Keratinocyte (primary cell): ENCODE measurements around the gene TRIM13. TPM values are rescaled to one million over a fixed set of nuclear protein-coding genes. Genes with fewer than 3 reads are reported as not detected.

Experiments used
- DNase-seq: peaks from one replicate; pipeline ENCODE4 v3.0.0-alpha.2; 2011; ENCODE audit warnings: low read depth, missing footprints, low spot score
- FAIRE-seq: peaks from 2 replicates; lab custom pipeline; 2011; peaks lifted over from hg19 to GRCh38; lab: Jason Lieb, UNC
- H2AFZ ChIP-seq: 2 replicates; pipeline ENCODE4 v1.6.0; 2012; ENCODE audit warnings: low read length, control low read depth, inconsistent platforms; ENCODE audit not compliant: control insufficient read depth
- H3K27ac ChIP-seq: 2 replicates; pipeline ENCODE4 v1.5.1; 2011; ENCODE audit warnings: low read length; ENCODE audit not compliant: control insufficient read depth, insufficient read depth
- H3K27me3 ChIP-seq: 3 replicates; pipeline ENCODE4 v1.6.0; 2011; ENCODE audit warnings: low read length; ENCODE audit not compliant: control insufficient read depth, insufficient read depth; ENCODE audit errors: extremely low read depth
- H3K36me3 ChIP-seq, 2 experiments: 2 replicates in 1 of 2; 3 replicates in 1 of 2; pipeline ENCODE4 v1.5.1; 2011; ENCODE audit warnings: low read length in 2 of 2, mild to moderate bottlenecking in 1 of 2; ENCODE audit not compliant: control insufficient read depth in 2 of 2, insufficient read depth in 2 of 2; ENCODE audit errors: extremely low read depth in 1 of 2
- H3K4me1 ChIP-seq: 3 replicates; pipeline ENCODE4 v1.5.1; 2011; ENCODE audit warnings: low read length; ENCODE audit not compliant: control insufficient read depth, insufficient read depth; ENCODE audit errors: extremely low read depth
- H3K4me2 ChIP-seq: 3 replicates; pipeline ENCODE4 v1.6.0; 2011; ENCODE audit warnings: low read depth, low read length; ENCODE audit not compliant: control insufficient read depth, insufficient read depth; ENCODE audit errors: extremely low read depth
- H3K4me3 ChIP-seq, 3 experiments: fragments of 200-600 bp in 1 of 3; sonication (generic) in 1 of 3; 2 replicates in 2 of 3; 3 replicates in 1 of 3; pipeline ENCODE4 v1.5.1; 2011 to 2016; ENCODE audit warnings: low read length in 3 of 3, mild to moderate bottlenecking in 3 of 3, control low read depth in 2 of 3, inconsistent platforms in 1 of 3, low read depth in 1 of 3, mixed read lengths in 1 of 3, mixed run types in 1 of 3, moderate library complexity in 1 of 3; ENCODE audit not compliant: control insufficient read depth in 2 of 3, insufficient read depth in 2 of 3; ENCODE audit errors: extremely low read depth in 1 of 3
- H3K79me2 ChIP-seq: 2 replicates; pipeline ENCODE4 v1.6.0; 2012; ENCODE audit warnings: low read length; ENCODE audit not compliant: control insufficient read depth, insufficient read depth
- H3K9ac ChIP-seq: 3 replicates; pipeline ENCODE4 v1.6.0; 2011; ENCODE audit warnings: low read length; ENCODE audit not compliant: control insufficient read depth, insufficient read depth; ENCODE audit errors: extremely low read depth
- H3K9me1 ChIP-seq: 3 replicates; pipeline ENCODE4 v1.6.0; 2011; ENCODE audit warnings: low read length; ENCODE audit not compliant: control insufficient read depth, insufficient read depth; ENCODE audit errors: extremely low read depth
- H3K9me3 ChIP-seq: 2 replicates; pipeline ENCODE4 v1.5.1; 2012; ENCODE audit warnings: low read depth, low read length; ENCODE audit not compliant: control insufficient read depth
- H4K20me1 ChIP-seq: 3 replicates; pipeline ENCODE4 v1.6.0; 2011; ENCODE audit warnings: low read length; ENCODE audit not compliant: control insufficient read depth, insufficient read depth; ENCODE audit errors: extremely low read depth
- CTCF ChIP-seq, 3 experiments: IDR thresholded peaks in 1 of 3; conservative IDR thresholded peaks in 1 of 3; optimal IDR thresholded peaks in 1 of 3; 2 replicates in 2 of 3; 3 replicates in 1 of 3; pipeline versions ENCODE3 to v1.5.1; 2011; ENCODE audit warnings: low read length in 3 of 3, mild to moderate bottlenecking in 3 of 3, moderate library complexity in 2 of 3, control low read depth in 1 of 3, inconsistent platforms in 1 of 3; ENCODE audit not compliant: insufficient read depth in 2 of 3; ENCODE audit errors: extremely low read depth in 1 of 3
- EZH2 ChIP-seq: IDR thresholded peaks from one replicate; pipeline ENCODE4 v1.6.1; 2012; ENCODE audit warnings: inconsistent platforms, mild to moderate bottlenecking, low read length, moderate library complexity
- dilution Hi-C: fragments of 300-500 bp; cut with MboI; formaldehyde crosslinking; loops from one replicate; pipeline ENCODE4 v1.7.0; 2020; ENCODE audit warnings: low sequenced_read_pairs; ENCODE audit not compliant: extremely low pct_ligation_motif_present
- polyA plus RNA-seq, 5 experiments: library from polyadenylated mRNA; depleted of rRNA in 3 of 5; stranded (reverse) in 3 of 5; stranded (forward) in 1 of 5; unstranded in 1 of 5; fragments of >200 nt; gene quantifications; 1 replicate in 1 of 5; 2 replicates in 3 of 5; 3 replicates in 1 of 5; pipeline versions ENCODE4 v1.2.1 to v1.2.3, GENCODE V29; 2011 to 2012; ENCODE audit warnings: missing spikeins in 2 of 5, low read depth in 1 of 5, low replicate concordance in 1 of 5

The TRIM13 gene
- polyA plus RNA-seq, 1 donor (not counting 4 experiments of a cell fraction or from before 2014, with no cell fraction given), result 26.5 TPM

GRCh38 chr13:49976314-49977258 is 20.3 kb upstream of the TRIM13 start:
- FAIRE-seq, result peak; percentile 80
- no peak overlapping the region for H2AFZ ChIP-seq
- no peak for DNase-seq
- no peaks in the 10 kb centered on the region for H3K36me3 ChIP-seq
- H3K4me2 ChIP-seq, result no peak overlapping the region
- H3K27me3 ChIP-seq, result no peaks in the 10 kb centered on the region
- H3K9me3 ChIP-seq, result no peaks in the 10 kb centered on the region
- TF ChIP-seq EZH2 (no peak), CTCF (optimal IDR thresholded peaks at IDR 0.05 in 1 of 3, IDR thresholded peaks at IDR 0.05 in 1 of 3, conservative IDR thresholded peaks at IDR 0.05 in 1 of 3; ENCODE audit: extremely low read depth in 1 of 3, insufficient read depth in 2 of 3, low read length in 3 of 3) (peak; percentile 82 to 94 (median 92))
- dilution Hi-C loops, result no loop called here
- no peaks in the 10 kb centered on the region for H3K79me2 ChIP-seq
- H3K4me3 ChIP-seq, result no peak overlapping the region
- no peaks in the 10 kb centered on the region for H4K20me1 ChIP-seq
- no peaks in the 10 kb centered on the region for H3K9me1 ChIP-seq
- H3K27ac ChIP-seq, result no peak overlapping the region
- no peak overlapping the region for H3K9ac ChIP-seq
- H3K4me1 ChIP-seq, result peaks cover 3% of the 10 kb centered on the region

- Histone ChIP-seq H3K79me2 (no peaks in the 10 kb centered on the region), H3K4me2 (no peak overlapping the region), H3K9me1 (no peaks in the 10 kb centered on the region), H2AFZ (no peak overlapping the region), H3K9ac (no peak overlapping the region), H3K4me3 (no peak overlapping the region), H3K9me3 (no peaks in the 10 kb centered on the region), H3K36me3 (no peaks in the 10 kb centered on the region), H3K27me3 (no peaks in the 10 kb centered on the region), H3K27ac (no peak overlapping the region), H3K4me1 (peaks cover 3% of the 10 kb centered on the region), H4K20me1 (no peaks in the 10 kb centered on the region)
- dilution Hi-C loops, result no loop called here
- no peak for TF ChIP-seq CTCF (optimal IDR thresholded peaks at IDR 0.05 in 1 of 3, IDR thresholded peaks at IDR 0.05 in 1 of 3, conservative IDR thresholded peaks at IDR 0.05 in 1 of 3; ENCODE audit: extremely low read depth in 1 of 3, insufficient read depth in 2 of 3, low read length in 3 of 3)
- no peak for TF ChIP-seq EZH2
- no peak for FAIRE-seq
- no peak for DNase-seq
Observed at GRCh38 chr13:49977992-49978391, 18.9 kb upstream of the TRIM13 start.
